Prostate gland (tissue), 2 donors: ENCODE results near the gene PROSER1. TPM values are rescaled to one million over a fixed set of nuclear protein-coding genes. Genes with fewer than 3 reads are reported as not detected.

Experiments
- DNase-seq: peaks from one replicate; pipeline ENCODE4 v3.0.0-alpha.2; 2019; ENCODE audit warnings: low spot score
- H3K27ac ChIP-seq, 2 donors: fragments of 200-600 bp; sonication (generic); 2 replicates each; pipeline ENCODE4 v1.5.1; 2017 to 2019
- H3K27me3 ChIP-seq: fragments of 200-600 bp; sonication (generic); replicated peaks from 2 replicates; pipeline ENCODE4 v1.5.1; 2019; ENCODE audit not compliant: insufficient read depth
- H3K36me3 ChIP-seq, 2 donors: fragments of 200-600 bp; sonication (generic); 1 replicate in 1 of 2; 2 replicates in 1 of 2; pipeline versions ENCODE4 v1.5.1 to v1.8.1; 2017 to 2019
- H3K4me1 ChIP-seq: fragments of 200-600 bp; sonication (generic); replicated peaks from 2 replicates; pipeline ENCODE4 v1.5.1; 2019
- H3K4me3 ChIP-seq, 2 donors: fragments of 200-600 bp; sonication (generic); 2 replicates each; pipeline ENCODE4 v1.5.1; 2017 to 2019
- H3K9me3 ChIP-seq: fragments of 200-600 bp; sonication (generic); 2 replicates; pipeline ENCODE4 v1.5.1; 2017
- CTCF ChIP-seq, 4 experiments: fragments of 200-600 bp in 2 of 4; fragments of 450-650 bp in 2 of 4; sonication (generic) in 2 of 4; IDR thresholded peaks; 1 replicate in 3 of 4; 2 replicates in 1 of 4; pipeline ENCODE4 v1.5.1; 2016 to 2019; ENCODE audit warnings: antibody characterized with exemption in 4 of 4, mild to moderate bottlenecking in 2 of 4, moderate library complexity in 2 of 4
- POLR2A ChIP-seq: fragments of 450-650 bp; IDR thresholded peaks from one replicate; pipeline ENCODE4 v1.6.1; 2016; ENCODE audit warnings: antibody characterized with exemption, mild to moderate bottlenecking
- POLR2AphosphoS5 ChIP-seq: sonication (generic); formaldehyde crosslinking; IDR thresholded peaks from one replicate; pipeline ENCODE4 v1.6.1; 2017; ENCODE audit warnings: antibody characterized with exemption
- WGBS: methylation state at CpG from one replicate; pipeline ENCODE4 v1.1.5; 2018; 5-methylcytosine and 5-hydroxymethylcytosine counted together
- intact Hi-C: fragments of 100-400 bp; cut with DNase I; formaldehyde crosslinking; loops from one replicate; pipeline ENCODE4 v1.14.2; 2022
- total RNA-seq, 2 donors: library from RNA; depleted of rRNA; stranded (reverse); fragments of >200 nt; gene quantifications; one replicate each; pipeline ENCODE4 v1.1.0, GENCODE V29; 2016

PROSER1 gene
- total RNA-seq, 2 donors from 2014 or later = 33.6 to 39.5 TPM

- Histone ChIP-seq H3K4me1 (no peaks in the 10 kb centered on the region), H3K4me3 (peak overlapping the region in 1 of 2 donors; percentile 68), H3K27ac (no peak overlapping the region), H3K36me3 (no peaks in the 10 kb centered on the region), H3K9me3 (no peaks in the 10 kb centered on the region), H3K27me3 (no peaks in the 10 kb centered on the region)
- intact Hi-C loops = no loop called here
- no peak for DNase-seq
- WGBS = 40% methylated on average over 2 of the region's 2 CpGs
- no peak for TF ChIP-seq POLR2A
Observed at GRCh38 chr13:39035204-39035603, 2.7 kb downstream of the PROSER1 start.

GRCh38 chr13:39034085-39034484 is 3.8 kb downstream of the PROSER1 start:
- Histone ChIP-seq H3K4me3 (no peak overlapping the region), H3K9me3 (no peaks in the 10 kb centered on the region), H3K4me1 (no peaks in the 10 kb centered on the region), H3K27me3 (no peaks in the 10 kb centered on the region), H3K36me3 (no peaks in the 10 kb centered on the region), H3K27ac (no peak overlapping the region)
- 66% methylated on average over 1 of the region's 1 CpG for WGBS
- DNase-seq = no peak
- intact Hi-C loops = no loop called here
- TF ChIP-seq POLR2A = no peak

DNA sequence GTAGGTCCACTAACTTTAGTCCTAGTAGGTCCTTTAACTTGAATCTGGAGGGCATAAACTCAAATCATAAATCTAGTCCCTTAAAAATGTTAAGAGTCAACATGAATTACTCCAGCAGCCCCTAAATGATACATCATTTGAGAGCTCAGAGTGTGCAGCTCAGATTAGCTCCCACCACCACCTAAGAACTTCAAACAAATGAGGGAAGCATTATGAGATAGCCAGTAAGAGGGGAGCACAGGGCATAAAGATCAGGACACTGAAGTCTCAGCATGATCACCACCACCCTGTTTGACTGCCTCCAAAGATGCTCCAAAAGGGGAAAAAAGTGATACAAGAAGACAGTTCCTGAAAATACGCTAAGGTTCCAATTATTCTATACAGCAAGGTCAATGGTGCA is 5.7 kb downstream of the PROSER1 start:
- 100% methylated on average over 1 of the region's 1 CpG for WGBS
- Histone ChIP-seq H3K9me3 (no peaks in the 10 kb centered on the region), H3K4me3 (no peak overlapping the region), H3K27me3 (no peaks in the 10 kb centered on the region), H3K4me1 (no peaks in the 10 kb centered on the region), H3K36me3 (no peaks in the 10 kb centered on the region), H3K27ac (no peak overlapping the region)
- intact Hi-C loops = no loop called here
- no peak for DNase-seq
- TF ChIP-seq CTCF (IDR thresholded peaks at IDR 0.05) (no peak), POLR2A (no peak), POLR2AphosphoS5 (no peak)

DNA sequence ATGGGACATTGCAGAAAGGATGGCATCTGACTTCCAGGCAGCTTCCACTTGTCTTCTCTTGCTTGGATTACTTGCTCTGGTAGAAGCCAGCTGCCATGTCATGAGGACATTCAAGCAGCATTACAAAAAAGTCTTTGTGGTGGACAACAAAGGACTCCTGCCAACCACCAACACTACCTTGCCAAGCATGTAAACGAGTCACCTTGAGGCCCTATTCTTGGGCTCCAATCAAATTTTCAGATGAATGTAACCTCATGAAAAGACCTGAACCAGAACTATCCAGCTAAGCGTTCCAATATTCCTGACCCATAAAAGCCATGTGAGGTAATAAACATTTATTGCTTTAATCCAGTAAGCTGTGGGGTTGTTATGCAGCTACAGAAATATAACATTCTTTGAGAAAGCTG is 12.5 kb downstream of the PROSER1 start:
- H3K36me3 ChIP-seq = no peaks in the 10 kb centered on the region
- H3K9me3 ChIP-seq = no peaks in the 10 kb centered on the region
- H3K27ac ChIP-seq = peak overlapping the region in 1 of 2 donors; percentile 27
- DNase-seq = peak; percentile 74
- WGBS = 26% methylated on average over 2 of the region's 2 CpGs
- TF ChIP-seq POLR2A (no peak), POLR2AphosphoS5 (peak; percentile 80)
- intact Hi-C loops = no loop called here
- no peaks in the 10 kb centered on the region for H3K4me1 ChIP-seq
- H3K4me3 ChIP-seq = no peak overlapping the region
- no peaks in the 10 kb centered on the region for H3K27me3 ChIP-seq

DNA sequence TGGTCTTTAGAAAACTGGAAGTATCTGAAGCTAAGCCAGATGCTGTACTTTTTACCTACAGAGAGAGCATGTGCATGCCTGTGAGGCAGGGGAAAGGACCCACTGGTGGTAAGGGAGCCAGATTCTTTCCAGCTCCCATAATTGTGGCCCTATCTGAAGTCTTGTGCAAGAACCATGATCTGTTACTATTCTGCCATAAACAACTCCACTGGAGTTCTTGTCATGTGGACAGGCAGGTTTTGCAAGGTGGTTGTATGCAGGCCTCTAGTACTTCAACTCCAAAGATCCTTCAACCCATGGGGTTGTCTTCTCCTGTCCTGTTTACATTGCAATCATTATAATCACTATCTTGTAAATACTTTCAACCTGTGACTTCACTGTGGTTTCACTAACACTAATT is 14.1 kb downstream of the PROSER1 start:
- TF ChIP-seq CTCF (IDR thresholded peaks at IDR 0.05) = no peak
- peak; percentile 56 for TF ChIP-seq POLR2AphosphoS5
- DNase-seq = peak; percentile 76
- H3K9me3 ChIP-seq = no peaks in the 10 kb centered on the region
- H3K27me3 ChIP-seq = no peaks in the 10 kb centered on the region
- H3K4me1 ChIP-seq = no peaks in the 10 kb centered on the region
- no peak overlapping the region for H3K4me3 ChIP-seq
- H3K27ac ChIP-seq = peak overlapping the region; percentile 10 to 17
- intact Hi-C loops = no loop called here
- H3K36me3 ChIP-seq = no peaks in the 10 kb centered on the region

GRCh38 chr13:39023316-39023715 is 14.6 kb downstream of the PROSER1 start:
- intact Hi-C loops = no loop called here
- no peak for TF ChIP-seq POLR2A
- TF ChIP-seq POLR2AphosphoS5 = no peak
- no peak for TF ChIP-seq CTCF (IDR thresholded peaks at IDR 0.05)
- Histone ChIP-seq H3K4me3 (no peak overlapping the region), H3K27me3 (no peaks in the 10 kb centered on the region), H3K27ac (peak overlapping the region; percentile 10 to 17), H3K9me3 (no peaks in the 10 kb centered on the region), H3K4me1 (no peaks in the 10 kb centered on the region), H3K36me3 (no peaks in the 10 kb centered on the region)
- WGBS = 37% methylated on average over 2 of the region's 2 CpGs
- no peak for DNase-seq
